Measurements from ENCODE around the gene UQCRC1.

UQCRC1 gene

GRCh38 chr3:48641396-48641795 lies 31.9 kb upstream of the UQCRC1 start:
- Histone ChIP-seq H3K27me3 (replicated peaks; ENCODE audit: insufficient read depth, low read length) (peaks cover 19% of the 10 kb centered on the region), H3F3A (ENCODE audit: insufficient read depth, low read length) (no peaks in the 10 kb centered on the region), H3K4me3 (ENCODE audit: low read length) (no peak overlapping the region), H3K4me2 (ENCODE audit: low read depth, low read length) (no peak overlapping the region), H3K36me3 (replicated peaks; ENCODE audit: insufficient read depth, low read length) (no peaks in the 10 kb centered on the region), H4K20me1 (ENCODE audit: insufficient read depth, low read length) (no peaks in the 10 kb centered on the region), H3K9me2 (replicated peaks; ENCODE audit: insufficient read depth, low read length) (no peaks in the 10 kb centered on the region), H3K4me1 (ENCODE audit: low read length) (0 out of 2 replicates have a peak, but pooled peaks cover 3% of the 10 kb centered on the region), H3K27ac (ENCODE audit: low read length) (no peak overlapping the region), H3K9ac (ENCODE audit: low read length) (no peak overlapping the region), H2AFZ (ENCODE audit: low read length) (no peak overlapping the region), H3K79me2 (ENCODE audit: low read length) (no peaks in the 10 kb centered on the region), H3K9me3 (replicated peaks; ENCODE audit: insufficient read depth, low read length) (no peaks in the 10 kb centered on the region)
- TF ChIP-seq EZH2 (optimal IDR thresholded peaks at IDR 0.05; ENCODE audit: low read depth, low read length), result no peak
- no peak for TF ChIP-seq EZH2phosphoT487 (IDR thresholded peaks at IDR 0.05; ENCODE audit: low read length)
- TF ChIP-seq, protein P1, sequence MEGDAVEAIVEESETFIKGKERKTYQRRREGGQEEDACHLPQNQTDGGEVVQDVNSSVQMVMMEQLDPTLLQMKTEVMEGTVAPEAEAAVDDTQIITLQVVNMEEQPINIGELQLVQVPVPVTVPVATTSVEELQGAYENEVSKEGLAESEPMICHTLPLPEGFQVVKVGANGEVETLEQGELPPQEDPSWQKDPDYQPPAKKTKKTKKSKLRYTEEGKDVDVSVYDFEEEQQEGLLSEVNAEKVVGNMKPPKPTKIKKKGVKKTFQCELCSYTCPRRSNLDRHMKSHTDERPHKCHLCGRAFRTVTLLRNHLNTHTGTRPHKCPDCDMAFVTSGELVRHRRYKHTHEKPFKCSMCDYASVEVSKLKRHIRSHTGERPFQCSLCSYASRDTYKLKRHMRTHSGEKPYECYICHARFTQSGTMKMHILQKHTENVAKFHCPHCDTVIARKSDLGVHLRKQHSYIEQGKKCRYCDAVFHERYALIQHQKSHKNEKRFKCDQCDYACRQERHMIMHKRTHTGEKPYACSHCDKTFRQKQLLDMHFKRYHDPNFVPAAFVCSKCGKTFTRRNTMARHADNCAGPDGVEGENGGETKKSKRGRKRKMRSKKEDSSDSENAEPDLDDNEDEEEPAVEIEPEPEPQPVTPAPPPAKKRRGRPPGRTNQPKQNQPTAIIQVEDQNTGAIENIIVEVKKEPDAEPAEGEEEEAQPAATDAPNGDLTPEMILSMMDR (IDR thresholded peaks at IDR 0.05; ENCODE audit: low read length), result no peak
- DNase-seq, result no peak

- no peaks in the 10 kb centered on the region for H3F3A ChIP-seq (ENCODE audit: insufficient read depth, low read length)
- H3K9me3 ChIP-seq (replicated peaks; ENCODE audit: insufficient read depth, low read length), result no peaks in the 10 kb centered on the region
- H2AFZ ChIP-seq (ENCODE audit: low read length), result no peak overlapping the region
- H3K27ac ChIP-seq (ENCODE audit: low read length), result no peak overlapping the region
- DNase-seq, result no peak
- no peak overlapping the region for H3K4me3 ChIP-seq (ENCODE audit: low read length)
- H3K4me2 ChIP-seq (ENCODE audit: low read depth, low read length), result no peak overlapping the region
- H3K36me3 ChIP-seq (replicated peaks; ENCODE audit: insufficient read depth, low read length), result no peaks in the 10 kb centered on the region
- no peaks in the 10 kb centered on the region for H3K79me2 ChIP-seq (ENCODE audit: low read length)
- H3K9ac ChIP-seq (ENCODE audit: low read length), result no peak overlapping the region
- no peaks in the 10 kb centered on the region for H4K20me1 ChIP-seq (ENCODE audit: insufficient read depth, low read length)
- peaks cover 19% of the 10 kb centered on the region for H3K27me3 ChIP-seq (replicated peaks; ENCODE audit: insufficient read depth, low read length)
- no peaks in the 10 kb centered on the region for H3K9me2 ChIP-seq (replicated peaks; ENCODE audit: insufficient read depth, low read length)
- peaks cover 7% of the 10 kb centered on the region; the same call in 1 of the 2 replicates for H3K4me1 ChIP-seq (ENCODE audit: low read length)
- TF ChIP-seq, protein P1 (IDR thresholded peaks at IDR 0.05; ENCODE audit: low read length), result no peak
- no peak for TF ChIP-seq EZH2phosphoT487 (IDR thresholded peaks at IDR 0.05; ENCODE audit: low read length)
- no peak for TF ChIP-seq EZH2 (optimal IDR thresholded peaks at IDR 0.05; ENCODE audit: low read depth, low read length)
Measured at GRCh38 chr3:48639944-48640606, 30.6 kb upstream of the UQCRC1 start.

DNA sequence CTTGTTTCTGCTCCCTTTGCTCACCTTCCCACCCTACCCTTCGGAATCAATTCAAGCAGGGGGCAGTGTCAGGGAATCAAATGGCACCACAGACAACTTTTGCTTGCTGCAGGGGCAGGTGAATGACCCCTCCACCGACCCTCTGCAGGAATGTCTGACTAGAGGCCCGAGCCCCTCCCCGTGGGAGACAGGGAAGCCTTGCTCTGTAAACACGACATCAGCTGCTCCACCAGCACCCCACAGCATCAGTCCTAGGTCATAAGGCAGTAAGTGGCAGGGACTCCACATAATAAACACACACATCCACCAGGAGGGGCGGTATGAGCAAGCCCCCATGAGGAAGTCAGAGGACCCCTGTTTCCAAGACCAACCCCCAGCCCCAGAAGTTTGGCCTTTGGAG lies 27.9 kb upstream of the UQCRC1 start:
- no peak overlapping the region for H3K4me2 ChIP-seq (ENCODE audit: low read depth, low read length)
- H2AFZ ChIP-seq (ENCODE audit: low read length), result no peak overlapping the region
- peaks cover 11% of the 10 kb centered on the region for H3K27me3 ChIP-seq (replicated peaks; ENCODE audit: insufficient read depth, low read length)
- no peak overlapping the region for H3K27ac ChIP-seq (ENCODE audit: low read length)
- no peaks in the 10 kb centered on the region for H3K79me2 ChIP-seq (ENCODE audit: low read length)
- no peaks in the 10 kb centered on the region for H3F3A ChIP-seq (ENCODE audit: insufficient read depth, low read length)
- H3K4me1 ChIP-seq (ENCODE audit: low read length), result peaks cover 12% of the 10 kb centered on the region; the same call in 1 of the 2 replicates
- no peaks in the 10 kb centered on the region for H3K36me3 ChIP-seq (replicated peaks; ENCODE audit: insufficient read depth, low read length)
- H3K4me3 ChIP-seq (ENCODE audit: low read length), result no peak overlapping the region
- TF ChIP-seq, protein P1 (IDR thresholded peaks at IDR 0.05; ENCODE audit: low read length), result no peak
- TF ChIP-seq EZH2phosphoT487 (IDR thresholded peaks at IDR 0.05; ENCODE audit: low read length) (no peak), EZH2 (optimal IDR thresholded peaks at IDR 0.05; ENCODE audit: low read depth, low read length) (no peak)
- no peaks in the 10 kb centered on the region for H3K9me2 ChIP-seq (replicated peaks; ENCODE audit: insufficient read depth, low read length)
- no peaks in the 10 kb centered on the region for H3K9me3 ChIP-seq (replicated peaks; ENCODE audit: insufficient read depth, low read length)
- H4K20me1 ChIP-seq (ENCODE audit: insufficient read depth, low read length), result no peaks in the 10 kb centered on the region
- H3K9ac ChIP-seq (ENCODE audit: low read length), result no peak overlapping the region
- no peak for DNase-seq
